GM18520 (cell line): Measurements from ENCODE around the gene PHACTR3.

Experiments used
- ATAC-seq: cut with Tn5 transposase; IDR thresholded peaks from one replicate; pipeline ENCODE4 v1.9.1; 2021; ENCODE audit not compliant: unreplicated experiment

The PHACTR3 gene

GRCh38 chr20:59573837-59574236 is 30.5 kb upstream of the PHACTR3 start:
- no peak for ATAC-seq

GRCh38 chr20:59574308-59574707 is 30.0 kb upstream of the PHACTR3 start:
- no peak for ATAC-seq

DNA sequence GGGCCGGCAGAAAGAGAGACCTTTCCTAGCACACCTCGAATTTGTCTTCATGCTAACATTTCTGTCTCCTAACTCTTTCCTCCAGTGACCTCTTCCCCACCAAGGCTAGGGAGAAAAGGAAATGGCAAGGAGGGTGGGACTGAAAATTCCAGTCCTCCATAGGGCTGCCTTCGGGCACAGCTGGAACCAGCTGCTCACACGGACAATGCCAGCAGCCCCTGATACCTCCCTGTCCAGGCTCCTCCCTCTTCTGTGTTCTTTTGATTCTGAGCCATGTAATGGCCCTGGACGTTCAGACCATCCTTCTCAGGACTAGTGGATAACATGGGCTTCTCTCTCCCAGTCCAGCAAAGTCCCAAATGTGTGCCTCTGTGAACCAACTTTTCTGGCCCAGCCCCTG is 29.1 kb upstream of the PHACTR3 start:
- ATAC-seq = no peak

DNA sequence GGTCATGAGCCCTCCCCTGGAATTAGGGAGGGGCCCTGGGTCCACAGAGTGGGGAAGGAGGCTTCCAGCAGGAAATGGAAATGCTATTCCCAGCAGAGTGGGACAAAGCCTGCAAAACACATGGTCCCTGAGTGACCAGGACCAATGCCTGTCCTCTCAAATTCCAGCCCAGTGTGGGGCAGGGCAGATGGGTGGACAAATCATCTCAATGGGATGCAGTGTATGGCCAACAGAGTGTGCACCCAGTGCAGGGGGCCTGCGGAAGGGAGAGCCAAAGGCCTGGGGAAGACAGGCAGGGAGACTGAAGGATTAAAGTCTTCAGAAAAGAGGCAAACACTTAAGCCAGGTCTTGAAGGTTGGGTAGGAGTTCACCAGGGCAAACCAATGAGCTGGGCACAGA is 28.7 kb upstream of the PHACTR3 start:
- no peak for ATAC-seq

- no peak for ATAC-seq
These were observed 28.0 kb upstream of the PHACTR3 start for GRCh38 chr20:59576216-59576953.

DNA sequence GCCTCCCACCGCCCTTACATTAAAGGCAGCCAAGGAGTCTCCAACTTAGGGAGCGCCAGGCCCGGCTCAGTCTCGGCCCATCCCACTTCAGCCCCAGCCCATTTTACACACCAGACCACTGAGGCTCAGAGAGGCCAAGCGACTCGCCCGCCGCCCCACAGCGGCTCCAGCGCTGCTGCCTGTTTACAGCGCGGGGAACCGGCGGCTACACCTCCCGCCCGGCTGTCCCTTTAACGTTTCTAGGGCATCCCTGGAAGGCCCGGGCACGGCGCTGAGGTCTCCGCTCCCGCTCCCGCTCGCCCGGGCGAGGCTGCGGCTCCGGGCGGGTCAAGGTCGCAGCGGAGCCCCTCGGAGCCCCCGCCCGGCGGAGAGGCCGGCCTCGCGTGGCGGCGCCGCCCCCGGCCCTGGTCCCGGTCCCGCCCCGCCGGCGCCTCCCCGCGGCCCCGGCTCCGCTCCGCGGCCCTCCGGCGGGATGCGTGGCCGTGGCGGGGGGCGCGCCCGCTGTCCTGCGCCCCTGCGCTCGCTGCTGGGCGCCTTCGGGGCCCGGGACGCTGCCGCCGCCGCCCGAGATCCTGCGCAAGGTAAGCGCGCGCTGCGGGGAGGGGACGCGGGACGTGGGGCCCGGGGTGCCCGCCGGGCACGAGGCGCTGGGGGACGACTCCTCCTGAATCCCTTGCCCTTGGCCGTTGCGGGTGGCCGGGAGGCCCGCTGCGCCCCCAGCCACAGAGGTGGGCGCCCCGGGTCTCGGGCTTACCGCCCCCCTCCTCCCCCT is 27.1 kb upstream of the PHACTR3 start:
- no peak for ATAC-seq

GRCh38 chr20:59577809-59578435 is 26.4 kb upstream of the PHACTR3 start:
- no peak for ATAC-seq

DNA sequence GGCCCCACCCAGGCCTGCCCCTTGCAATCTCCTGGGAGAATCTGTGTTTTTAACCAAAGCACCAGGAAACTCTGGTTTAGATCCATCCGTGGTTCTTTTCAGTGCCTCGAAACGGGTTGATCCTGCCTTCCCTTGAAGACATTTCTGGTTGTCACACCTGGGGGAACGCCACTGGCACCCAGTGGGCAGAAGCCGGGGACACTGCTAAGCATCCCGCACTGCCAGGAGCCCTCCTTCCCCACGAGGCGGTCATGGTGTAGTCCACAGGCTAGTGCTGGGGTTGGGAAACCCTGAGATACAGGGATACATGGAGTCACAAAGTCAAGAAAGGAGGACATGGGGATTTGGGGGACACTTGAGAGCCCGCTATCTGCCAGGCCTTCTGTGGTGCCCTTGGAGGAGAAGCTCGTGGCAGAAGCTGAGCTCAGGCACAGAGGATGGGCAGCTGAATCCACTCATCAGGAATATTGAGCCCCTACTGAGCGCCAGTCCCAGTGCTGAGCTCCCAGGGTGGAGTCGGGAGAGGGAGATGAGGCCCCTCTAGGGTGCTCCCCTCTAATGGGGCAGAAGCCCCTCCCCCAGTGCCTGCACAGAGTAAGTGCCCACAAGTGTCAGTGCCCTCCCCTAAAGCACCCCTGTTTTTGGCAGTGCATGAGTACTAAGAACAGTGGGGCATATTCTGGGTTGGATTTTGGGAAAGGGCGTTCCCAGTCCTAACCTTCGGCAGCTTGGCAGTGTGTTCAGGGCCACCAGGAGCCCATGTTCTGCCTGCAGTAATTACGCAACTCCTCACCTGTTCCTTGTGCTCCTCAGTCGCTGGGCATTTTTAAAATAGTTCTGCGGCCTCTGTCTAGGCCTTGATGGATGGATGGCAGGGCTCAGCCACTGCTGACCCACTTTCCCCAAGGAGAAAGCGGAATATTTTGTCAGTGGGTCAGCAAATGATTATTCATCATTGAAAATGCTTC is 25.6 kb upstream of the PHACTR3 start:
- ATAC-seq = no peak

- ATAC-seq = no peak
These were observed 24.8 kb upstream of the PHACTR3 start for GRCh38 chr20:59579404-59580145.

DNA sequence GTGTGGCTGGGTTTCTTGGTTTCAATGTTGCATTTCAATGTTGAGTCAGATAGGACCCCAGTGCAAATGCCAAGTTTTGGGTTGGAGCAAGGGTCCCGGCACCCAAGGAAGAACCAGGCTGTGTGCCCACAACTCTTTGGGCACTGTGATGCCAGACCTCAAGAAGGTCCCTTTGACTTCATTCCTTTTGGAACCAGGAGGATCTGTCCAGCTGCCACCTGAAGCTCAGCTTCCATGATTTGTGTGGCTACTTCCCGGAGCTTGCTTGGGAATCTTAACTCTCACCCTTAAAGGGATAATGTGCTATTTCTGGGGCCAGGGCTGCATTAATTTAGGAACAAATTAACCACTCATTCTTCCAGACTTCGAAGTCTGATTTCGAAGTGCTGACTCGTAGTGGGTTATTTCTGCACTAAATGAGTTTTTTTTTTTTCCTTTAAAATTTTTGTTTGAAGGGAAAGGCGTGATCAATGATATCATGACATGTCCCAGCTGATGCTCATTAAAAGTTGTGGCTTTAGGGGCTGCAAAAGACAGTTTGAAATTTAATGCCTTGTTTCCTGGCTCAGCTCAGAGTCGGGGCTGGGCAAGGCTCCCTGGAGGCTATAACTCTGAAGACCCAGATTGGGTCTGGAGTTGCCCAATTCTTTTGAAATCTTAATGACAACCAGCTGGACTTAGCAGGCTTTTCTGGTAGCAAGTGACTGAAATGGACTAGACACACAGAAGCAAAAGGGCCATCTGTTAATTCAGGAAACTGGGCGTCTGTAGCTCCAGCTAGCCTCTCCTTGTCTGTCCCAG is 24.0 kb upstream of the PHACTR3 start:
- no peak for ATAC-seq

GRCh38 chr20:59580991-59581401 is 23.3 kb upstream of the PHACTR3 start:
- no peak for ATAC-seq

GRCh38 chr20:59581993-59582679 is 22.2 kb upstream of the PHACTR3 start:
- ATAC-seq = no peak

DNA sequence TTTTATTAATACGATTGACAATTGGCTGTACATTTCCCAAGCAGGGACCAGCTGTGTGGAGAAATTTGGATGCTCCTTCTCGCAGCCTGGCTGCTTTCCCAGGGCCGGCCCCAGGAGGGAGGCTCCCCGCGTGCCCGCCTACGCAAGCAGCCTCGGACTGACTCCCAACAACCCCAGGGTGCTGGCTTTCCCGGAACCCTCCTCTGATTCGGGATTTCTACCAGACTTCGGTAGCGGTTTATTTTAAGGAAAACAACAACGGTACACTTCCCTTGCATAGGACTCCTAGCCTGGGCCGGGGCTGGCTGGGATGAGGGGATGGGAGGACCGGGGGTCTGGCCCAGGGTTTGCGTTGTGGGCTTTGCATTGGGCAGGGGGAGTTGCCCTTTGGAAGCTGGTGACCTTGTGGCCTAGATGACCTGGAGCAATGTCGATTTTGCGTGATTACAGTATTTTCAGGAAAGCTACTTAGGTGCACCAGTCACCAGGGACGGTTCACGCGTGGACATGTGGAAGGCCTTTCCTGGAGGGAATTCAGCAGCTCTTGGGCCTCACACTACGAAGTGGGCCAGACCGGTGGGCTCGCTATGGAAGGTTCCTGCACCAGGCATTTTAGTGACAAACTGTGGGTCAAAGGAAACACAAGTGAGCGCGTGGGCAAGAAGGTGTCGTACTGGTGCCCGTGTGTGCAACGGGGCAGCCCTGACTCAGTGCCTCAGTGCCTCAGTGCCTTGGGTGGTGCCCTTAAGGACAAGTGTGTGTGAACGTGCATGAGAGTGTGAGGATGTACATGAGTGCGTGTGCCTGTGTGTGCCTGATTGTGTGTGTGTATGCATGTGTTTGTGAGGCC is 20.7 kb upstream of the PHACTR3 start:
- ATAC-seq = no peak

DNA sequence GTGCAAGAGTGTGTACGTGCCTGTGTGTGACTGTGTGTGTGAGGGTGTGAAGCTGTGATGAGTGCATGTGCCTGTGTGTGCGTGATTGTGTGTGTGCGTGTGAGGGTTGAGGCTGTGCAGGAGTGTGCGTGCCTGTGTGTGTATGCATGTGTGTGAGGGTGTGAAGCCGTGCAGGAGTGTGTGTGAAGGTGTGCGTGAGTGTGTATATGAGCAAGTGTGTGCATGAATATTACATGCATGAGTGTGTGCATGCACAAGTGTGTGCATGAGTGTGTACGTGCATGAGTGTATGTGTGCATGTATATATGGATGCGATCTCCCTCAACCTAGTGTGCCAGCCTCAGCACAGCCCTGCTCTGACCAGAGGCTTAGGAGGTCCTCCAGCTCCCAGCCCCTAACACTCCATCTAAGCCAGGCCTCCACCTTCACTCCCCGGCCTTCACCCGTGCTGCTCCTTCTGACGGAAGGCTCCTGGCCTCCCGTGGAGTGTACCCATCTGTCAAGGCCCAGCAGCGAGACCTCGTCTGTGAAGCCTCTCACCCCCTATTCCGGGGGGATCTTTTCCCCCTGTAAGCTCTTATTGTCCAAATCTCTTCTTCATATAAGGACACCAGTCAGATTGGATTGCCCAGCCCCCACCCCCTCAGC is 19.9 kb upstream of the PHACTR3 start:
- no peak for ATAC-seq

- no peak for ATAC-seq
These were observed 18.5 kb upstream of the PHACTR3 start for GRCh38 chr20:59585714-59586409.

DNA sequence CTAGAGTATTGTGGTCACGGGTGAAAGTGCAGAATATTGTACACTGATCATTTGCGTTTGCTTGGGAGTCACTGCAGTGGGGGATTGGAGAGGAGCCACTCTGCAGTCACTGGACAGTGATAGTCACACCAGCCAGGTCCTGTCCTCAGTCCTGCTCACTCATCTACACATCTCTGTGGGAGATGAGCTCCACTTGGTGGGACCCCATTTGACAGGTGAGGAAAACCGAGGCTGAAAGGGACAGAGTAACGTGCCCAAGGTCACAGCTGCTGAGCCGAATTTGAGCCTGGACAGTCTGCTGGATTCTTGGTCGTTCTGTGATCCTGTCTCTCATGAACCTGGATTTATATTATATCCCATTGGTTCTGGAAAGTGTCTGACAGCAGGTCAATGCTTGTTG is 17.7 kb upstream of the PHACTR3 start:
- no peak for ATAC-seq

GRCh38 chr20:59587570-59587969 is 16.8 kb upstream of the PHACTR3 start:
- no peak for ATAC-seq
